GM21390 (cell line): ENCODE results near the gene PHTF1.
"Not testable (repeated sequence)": the region's sequence is repeated elsewhere in the genome, so short reads cannot be mapped to it uniquely, and the experiment has no call there.

Experiments used
- ATAC-seq: cut with Tn5 transposase; IDR thresholded peaks from one replicate; pipeline ENCODE4 v1.9.1; 2021; ENCODE audit not compliant: unreplicated experiment

PHTF1 gene

DNA sequence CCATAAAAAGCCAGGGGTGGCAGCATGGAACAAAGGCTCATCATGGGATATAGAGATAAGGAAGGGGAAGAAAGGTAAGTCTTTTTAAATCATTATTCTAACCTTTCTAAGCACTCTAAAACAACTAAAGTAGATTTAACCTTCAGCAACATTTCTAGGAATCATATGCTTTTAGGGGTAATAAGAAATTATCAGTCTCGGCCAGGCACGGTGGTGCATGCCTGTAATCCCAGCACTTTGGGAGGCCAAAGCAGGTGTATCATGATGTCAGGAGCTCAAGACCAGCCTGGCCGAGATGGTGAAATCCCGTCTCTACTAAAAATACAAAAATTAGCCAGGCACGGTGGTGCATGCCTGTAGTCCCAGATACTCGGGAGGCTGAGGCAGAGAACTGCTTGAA is 20.3 kb upstream of the PHTF1 start:
- no peak for ATAC-seq

DNA sequence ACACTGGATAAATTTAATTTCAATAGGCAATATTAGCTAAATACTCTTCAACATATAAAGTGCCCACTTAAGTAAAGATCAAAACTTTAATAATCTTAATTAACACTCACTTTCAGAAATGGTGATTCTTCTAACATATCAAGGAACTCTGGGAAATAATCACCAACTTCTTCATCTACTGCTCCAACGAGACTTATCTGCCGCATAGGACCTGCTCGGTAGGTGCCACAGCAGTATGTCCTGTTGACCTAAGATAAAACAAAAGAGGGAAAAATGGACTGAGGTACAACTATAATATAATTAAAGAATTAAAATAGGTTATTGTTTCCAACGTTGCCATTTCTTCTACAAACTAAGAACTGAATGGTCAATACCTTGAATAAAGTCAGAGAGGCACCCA is 18.3 kb upstream of the PHTF1 start:
- ATAC-seq = no peak

DNA sequence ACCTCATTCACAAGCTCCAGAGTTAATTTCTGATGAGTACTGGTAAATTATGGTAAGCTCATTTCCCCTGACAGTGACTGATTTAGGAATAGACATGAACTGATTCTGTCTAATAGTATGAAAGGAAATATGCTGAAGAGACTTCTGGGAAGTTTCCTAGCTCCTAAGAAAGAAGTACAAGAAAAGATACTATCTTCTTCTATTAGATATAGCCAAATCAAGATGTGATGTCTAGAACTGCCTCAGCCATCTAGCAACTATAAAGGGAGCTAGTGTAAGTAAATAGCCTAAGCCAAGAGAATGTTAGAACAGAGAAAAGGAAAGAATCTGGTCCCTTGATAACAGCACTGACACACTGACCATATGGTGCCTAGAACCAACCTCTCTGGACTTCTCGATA is 10.7 kb upstream of the PHTF1 start:
- ATAC-seq = no peak

DNA sequence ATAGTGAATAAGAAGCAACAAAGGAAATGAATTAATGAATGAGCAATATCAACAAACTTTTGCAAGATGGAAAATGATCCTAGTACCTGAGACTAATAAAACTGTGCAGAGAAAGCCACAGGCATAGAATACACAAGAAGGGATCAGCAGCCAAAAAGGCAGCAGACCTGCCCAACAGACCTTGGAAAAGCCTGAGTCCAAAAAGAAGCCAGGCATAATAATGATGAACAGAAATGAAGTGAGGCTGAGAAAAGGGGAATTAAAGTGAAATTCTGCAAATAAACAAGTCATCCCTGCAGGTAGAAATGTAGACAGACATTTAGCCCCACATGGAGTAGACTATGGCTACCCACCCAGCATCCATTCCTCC is 10.3 kb upstream of the PHTF1 start:
- no peak for ATAC-seq

DNA sequence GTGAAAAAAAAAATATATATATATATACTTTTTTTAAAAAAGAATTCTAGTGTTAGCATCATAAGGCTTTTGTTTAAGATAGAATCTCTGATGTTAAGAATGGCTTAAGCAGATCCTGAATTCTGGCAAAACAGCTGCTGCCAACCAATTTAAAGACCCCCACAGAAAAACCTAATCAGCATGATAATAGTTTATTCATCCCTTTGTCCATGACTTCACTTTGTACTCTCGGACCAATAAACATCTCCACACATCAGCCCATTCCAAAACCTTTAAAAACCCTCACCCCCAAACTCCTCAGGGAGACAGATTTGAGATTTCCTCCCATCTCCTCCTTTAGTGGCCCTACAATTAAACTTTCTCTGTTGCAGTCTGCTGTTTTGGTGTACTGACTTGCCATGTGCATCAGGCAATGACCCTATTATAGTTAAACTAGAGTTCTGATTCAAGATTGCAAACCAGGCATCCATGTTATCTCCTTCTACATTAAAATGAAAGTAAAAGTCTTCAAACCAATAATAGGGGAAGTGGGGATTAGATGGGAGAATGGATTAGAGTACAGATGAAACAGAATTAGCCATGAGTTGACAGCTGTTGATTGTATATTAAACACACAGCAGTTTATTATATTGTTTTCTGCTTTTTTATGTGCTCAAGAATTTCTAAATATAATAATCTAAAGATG is 9.8 kb upstream of the PHTF1 start:
- ATAC-seq = no peak

DNA sequence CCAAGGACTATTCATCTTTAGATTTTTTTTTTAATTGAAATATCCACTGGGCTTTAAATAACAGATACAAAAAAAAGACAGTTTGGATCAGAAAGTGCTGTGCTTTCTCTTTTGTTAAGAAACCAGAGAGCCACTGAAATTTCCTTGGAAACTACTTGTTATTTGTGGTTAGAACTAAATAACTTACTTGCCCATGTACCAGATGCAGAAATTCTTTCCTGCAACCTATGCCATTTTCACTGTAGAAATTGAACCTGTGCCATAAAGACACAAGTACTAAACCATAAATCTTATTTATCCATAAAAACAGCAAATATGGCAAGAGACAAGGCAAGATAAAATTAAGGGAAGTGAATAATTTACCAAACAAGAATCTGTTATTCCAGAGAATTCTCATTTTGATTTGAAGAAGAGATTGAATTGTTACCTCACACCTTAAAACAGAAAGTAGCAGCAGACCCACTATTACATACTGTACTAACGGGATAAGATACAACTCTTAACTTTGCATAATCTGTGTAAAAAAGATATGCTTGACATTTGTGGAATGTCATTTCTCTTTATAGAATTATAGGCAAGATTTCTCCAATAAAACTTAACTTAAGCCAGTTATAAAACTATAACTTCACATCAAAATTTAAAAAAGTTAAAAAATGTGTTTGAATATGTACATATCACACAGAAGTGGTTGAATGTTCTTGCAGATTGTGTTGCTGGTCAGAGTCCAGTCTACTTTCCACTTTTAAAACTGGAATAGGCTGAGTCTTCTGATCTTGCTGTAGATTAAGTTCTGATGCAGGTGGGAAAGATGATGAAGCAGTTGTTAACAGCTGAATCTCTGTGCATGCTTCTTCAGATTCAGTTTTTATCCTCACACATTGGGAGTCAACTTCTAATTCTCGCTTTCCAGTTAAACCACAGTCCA is 6.3 kb upstream of the PHTF1 start:
- ATAC-seq = no peak

DNA sequence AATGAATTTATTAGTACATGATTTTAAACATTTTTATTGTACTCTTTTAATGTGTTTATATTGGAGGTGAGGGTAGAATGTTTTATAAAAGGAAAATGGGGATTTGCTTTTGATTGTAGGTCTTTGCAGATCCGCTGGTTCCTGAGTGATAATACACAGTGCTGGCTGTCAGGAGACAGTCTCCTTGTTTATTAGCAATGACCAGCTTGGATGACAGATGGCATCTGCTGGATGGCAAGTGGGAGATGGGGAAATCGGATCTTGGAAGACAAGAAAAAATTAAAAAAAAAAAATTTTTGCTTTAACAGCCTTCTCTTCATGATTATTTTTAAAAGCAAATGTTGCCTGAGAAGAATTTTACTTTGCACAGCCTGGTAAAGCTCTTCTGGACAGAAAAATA is 4.4 kb upstream of the PHTF1 start:
- no peak for ATAC-seq

DNA sequence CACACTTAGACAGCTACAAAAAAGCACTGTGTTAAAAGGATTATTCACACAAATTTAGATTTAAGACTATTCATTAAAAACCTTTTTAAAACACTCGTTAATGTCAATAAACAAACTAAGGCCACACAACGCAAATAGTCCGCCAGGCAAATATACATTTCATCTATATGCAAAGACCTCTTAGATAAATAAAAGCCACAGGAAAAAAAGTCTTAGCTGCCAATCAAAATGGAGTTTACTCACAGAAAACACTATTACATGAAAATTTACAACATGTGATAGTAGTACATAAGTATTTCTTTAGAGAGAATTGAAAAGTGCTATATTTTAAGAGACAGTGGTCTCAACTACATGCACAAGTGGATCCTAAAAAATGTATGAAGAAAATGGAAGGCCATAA is 2.7 kb upstream of the PHTF1 start:
- ATAC-seq = no peak

DNA sequence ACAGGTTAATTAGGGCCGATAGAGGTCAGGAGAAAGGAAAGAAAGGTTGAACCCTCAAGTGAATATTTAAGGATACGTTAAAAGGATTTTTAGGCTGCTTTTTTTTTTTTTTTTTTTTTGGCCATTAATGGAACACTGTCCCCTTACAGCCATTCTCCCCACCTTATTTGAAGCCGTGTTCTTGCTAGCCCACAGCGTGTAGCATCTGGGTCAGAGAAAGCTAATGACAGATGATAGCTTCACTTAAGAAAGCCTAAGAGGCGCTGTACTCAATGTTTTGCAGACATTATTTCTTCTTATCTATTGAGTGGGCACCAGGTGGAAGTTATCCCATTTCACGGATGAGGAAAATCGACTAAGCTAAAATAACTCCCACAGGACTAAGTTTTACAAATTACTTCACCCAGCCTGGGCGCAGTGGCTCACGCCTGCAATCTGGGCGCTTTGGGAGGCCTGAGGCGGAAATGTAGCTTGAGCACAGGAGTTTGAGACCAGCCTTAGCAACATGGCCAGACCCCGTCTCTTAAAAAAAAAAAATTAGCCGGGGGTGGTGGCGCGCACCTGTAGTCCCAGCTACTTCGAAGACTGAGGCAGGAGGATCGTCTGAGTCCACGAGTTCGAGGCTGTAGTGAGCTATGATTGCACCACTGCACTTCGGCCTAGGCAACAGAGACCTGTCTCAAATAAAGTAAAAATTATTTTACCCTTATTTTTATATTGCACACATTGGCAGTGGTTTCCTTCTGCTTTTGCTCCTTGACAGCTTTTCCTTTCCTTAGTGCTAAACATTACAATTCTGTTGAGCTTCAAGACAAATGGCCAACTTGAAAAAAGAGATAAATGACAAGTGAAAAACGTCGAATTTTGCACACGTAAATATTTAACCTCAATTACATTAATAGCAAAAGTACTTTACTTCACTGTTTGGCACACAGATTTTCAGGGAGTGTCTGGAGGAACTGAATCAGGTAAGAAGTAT is 1.1 kb upstream of the PHTF1 start:
- no peak for ATAC-seq

DNA sequence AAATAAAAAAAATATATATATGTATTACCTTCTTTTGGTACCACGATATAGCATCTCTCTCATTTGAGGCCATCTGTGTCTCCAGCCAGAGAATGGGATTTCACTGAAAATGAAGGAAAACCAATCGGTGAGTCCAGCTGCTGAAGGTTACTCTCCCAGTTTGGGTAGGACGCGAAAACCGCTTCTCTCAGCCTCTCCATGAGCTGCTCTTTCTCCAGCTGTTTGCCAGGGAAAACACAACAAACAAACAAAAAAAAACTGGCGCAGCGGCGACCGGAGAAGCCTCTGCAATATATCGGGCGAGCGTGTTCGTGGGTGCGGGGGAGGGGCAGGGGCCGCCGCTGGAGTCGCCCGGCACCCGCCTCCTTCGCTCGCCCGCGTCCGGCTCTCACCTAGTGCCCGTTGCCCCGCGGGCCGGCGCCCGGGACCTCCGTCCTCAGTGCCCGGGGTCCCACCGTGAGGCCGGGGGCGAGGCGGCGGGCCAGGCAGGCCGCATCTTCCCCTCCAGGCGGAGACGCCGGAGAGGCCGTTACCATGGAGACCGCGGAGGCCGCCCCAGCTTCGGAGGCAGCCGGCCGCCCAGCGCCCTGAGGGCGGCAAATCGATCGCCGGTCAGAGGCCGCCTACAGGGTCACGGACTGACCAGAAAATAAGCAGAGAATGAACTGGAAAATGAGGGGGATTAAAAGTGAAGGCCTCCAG is 504 bp downstream of the PHTF1 start:
- peak; percentile 63 for ATAC-seq

DNA sequence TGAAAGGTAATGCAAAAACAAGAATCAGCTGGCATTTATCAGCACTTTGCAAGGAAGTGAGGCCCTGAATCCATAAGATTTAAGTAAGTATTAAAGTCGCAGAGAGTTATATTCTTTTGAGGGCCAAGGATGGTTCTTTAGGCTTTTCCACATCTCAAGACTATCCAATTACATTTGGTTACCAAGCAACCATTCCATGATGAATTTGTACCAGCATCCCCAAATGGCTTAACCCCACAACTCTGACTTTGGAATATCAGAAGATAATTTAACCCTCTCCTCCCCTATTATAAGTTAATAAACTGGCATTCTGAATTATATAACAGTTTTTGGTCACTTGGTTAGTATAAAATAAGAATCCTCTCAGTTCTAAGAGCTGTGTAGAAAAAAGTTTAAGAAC is 2.8 kb downstream of the PHTF1 start:
- ATAC-seq = no peak

DNA sequence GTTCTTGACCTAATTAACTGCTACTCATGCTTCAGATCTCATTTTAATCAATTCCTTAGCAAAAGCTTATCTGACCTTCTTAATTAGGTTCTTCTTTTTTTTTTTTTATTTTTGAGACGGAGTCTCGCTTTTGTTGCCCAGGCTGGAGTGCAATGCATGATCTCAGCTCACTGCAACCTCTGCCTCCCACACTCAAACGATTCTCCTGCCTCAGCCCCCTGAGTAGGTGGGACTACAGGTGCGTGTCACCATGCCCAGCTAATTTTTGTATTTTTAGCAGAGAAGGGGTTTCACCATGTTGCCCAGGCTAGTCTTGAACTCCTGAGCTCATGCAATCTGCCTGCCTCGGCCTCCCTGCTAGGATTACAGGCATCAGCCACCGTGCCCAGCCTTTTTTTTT is 6.0 kb downstream of the PHTF1 start:
- not testable (repeated sequence) for ATAC-seq

DNA sequence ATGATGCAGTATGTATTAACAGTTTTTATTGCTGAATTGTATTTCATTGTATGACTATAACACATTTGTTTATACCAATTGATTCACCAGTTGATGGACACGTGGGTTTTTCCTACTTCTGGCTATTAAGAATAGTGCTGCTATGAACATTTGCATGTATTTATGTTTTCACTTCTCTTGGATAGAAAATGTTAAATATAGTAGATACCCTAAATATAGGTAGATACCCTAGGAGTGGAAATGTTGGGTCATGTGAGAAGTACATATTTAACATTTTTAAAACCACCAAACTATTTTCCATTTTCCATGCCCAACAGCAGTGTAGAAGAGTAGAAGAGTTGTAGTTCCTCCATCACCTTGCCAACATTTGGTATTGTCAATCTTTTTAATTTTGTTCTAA is 7.8 kb downstream of the PHTF1 start:
- ATAC-seq = no peak

DNA sequence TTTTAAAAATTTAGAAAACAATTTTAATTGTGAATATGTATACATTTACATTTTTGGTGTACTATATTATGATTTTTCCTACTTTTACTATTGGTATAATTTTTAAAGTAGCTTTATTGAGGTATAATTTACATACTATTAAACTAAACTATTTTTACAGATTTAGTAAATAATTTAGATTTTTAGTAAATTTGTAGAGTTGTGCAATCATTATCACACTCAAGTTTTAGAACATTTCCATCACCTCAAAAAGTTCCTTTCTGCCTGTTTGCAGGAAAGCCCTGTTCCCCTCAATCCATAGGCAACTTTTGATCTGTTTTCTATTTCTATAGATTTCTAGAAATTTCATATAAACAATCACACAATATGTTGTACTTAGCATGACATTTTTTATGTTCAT is 8.2 kb downstream of the PHTF1 start:
- no peak for ATAC-seq

DNA sequence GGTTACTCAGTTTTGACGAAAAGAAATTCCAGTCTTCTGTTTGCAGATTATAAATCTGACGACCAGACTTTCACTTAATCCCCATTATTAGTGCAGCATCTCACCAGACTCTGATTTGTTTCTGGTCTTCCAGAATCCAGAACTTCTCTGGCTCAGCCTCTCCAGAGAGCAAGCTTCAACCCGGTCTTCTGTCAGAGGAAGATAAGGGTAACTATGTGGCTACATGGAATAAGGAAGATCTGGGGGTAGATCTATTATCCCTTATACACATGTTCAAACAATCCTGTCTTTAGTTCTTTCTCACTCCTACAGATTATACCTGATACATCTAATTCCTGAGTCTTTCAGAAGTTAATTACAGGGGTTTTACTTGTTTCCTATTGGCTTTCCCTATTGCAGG is 9.9 kb downstream of the PHTF1 start:
- ATAC-seq = no peak

DNA sequence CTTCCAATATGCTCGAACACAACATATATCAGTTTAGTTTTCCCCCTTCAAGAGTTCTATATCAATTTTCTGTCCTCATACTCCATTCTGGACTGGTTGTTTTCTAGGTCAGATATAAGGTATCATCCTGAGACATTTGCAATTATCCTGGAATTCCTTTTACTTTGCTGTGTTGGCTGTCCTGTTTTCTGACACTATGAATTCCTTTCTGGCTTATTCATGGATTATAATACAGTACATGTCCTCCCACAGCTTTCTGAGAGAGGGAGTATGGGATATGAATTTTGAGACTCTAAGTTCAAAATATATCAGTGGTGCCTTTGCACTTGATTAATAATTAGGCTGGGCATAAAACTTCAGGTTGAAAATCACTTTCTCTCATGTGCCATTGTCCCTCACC is 11.9 kb downstream of the PHTF1 start:
- ATAC-seq = no peak

DNA sequence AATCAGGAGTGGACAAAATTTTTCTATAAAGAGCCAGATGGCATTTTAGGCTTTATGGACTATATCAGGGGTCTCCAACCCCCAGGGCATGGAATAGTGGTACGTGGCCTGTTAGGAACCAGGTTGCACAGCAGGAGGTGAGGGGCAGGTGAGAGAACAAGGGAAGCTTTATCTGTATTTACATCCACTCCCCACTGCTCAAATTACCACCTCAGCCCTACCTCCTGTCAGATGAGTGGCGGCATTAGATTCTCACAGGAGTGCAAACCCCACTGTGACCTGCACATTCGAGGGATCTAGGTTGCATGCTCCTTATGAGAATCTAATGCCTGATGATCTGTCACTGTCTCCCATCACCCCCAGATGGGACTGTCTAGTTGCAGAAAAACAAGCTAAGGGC is 13.9 kb downstream of the PHTF1 start:
- no peak for ATAC-seq

DNA sequence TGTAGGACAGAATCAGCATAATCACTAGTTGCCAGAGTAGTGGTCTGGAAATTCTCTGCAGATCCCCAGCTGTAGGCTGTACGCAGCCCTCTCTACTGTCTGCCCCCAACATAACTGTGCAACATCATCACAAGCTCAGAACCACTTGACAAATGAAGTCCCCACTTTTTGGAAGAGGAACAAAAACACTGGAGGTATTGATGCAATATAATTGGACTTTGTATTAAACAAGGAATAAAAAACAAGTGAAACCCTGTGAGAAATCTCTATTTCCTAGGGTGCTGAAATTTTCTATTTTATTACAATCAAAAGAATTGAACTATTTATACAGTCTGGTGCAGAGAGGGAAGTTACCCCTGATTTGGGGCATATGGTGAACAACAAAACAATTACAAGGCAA is 15.2 kb downstream of the PHTF1 start:
- ATAC-seq = no peak

DNA sequence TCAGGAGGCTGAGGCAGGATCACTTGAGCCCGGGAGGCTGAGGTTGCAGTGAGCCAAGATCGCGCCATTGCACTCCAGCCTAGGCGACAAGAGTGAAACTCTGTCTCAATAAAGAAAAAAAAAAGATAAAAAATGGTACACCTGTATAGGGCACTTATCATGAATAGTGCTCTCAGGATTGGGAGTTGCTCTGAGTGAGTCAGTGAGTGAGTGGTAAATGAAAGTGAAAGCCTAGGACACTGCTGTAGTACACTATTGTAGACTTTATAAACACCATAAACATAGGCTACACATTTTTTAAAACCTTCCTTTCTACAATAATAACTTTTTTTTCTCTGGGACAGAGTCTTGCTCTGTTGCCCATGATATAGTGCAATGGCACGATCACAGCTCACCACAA is 16.8 kb downstream of the PHTF1 start:
- peak; percentile 79 for ATAC-seq

DNA sequence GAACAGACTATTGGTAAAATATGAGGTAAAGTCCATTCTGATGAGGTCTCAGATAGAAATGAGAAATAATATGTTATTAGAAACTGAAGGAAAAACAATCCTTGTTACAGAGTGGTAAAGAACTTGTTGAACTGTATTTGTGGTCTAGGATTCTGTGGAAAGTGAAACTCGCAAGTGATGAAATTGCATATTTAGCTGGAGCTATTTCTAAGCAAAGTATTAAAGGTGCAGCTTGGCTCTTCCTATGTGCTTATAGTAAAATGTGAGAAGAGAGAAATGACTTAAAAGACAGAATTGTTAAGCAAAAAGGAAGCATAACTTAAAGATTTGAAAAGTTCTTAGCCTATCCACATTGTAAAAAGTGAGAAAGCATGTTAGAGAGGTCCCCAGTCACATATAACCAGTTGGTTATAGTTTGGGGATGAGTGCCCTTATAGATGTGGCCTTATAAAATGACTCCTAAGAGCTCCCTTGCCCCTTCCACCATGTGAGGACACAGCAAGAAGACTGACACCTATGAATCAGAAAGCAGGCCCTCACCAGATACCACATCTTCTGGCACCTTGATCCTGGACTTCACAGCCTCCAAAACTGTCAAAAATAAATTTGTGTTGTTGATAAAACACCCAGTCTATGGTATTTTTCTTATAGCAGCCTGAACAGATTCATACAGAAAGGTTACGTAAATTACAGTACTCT is 24.8 kb downstream of the PHTF1 start:
- no peak for ATAC-seq
